MM.1S (cell line): ENCODE measurements around the gene PREX1.

Source experiments
- DNase-seq: peaks from one replicate; pipeline ENCODE4 v3.0.0-alpha.2; 2015
- H2AFZ ChIP-seq: fragments of 300-600 bp; sonication (generic); 2 replicates; pipeline ENCODE4 v1.6.0; 2016; ENCODE audit warnings: antibody characterized with exemption, low read length
- H3F3A ChIP-seq: fragments of 300-600 bp; sonication (generic); 2 replicates; pipeline ENCODE4 v1.6.1; 2016; ENCODE audit warnings: mild to moderate bottlenecking, antibody characterized with exemption, low read length, moderate library complexity, mixed read lengths; ENCODE audit not compliant: insufficient read depth
- H3K27ac ChIP-seq: fragments of 300-600 bp; sonication (generic); 2 replicates; pipeline ENCODE4 v1.5.1; 2016; ENCODE audit warnings: mild to moderate bottlenecking, low read length
- H3K27me3 ChIP-seq: fragments of 300-600 bp; sonication (generic); replicated peaks from 2 replicates; pipeline ENCODE4 v1.6.0; 2016; ENCODE audit warnings: low read length; ENCODE audit not compliant: insufficient read depth
- H3K36me3 ChIP-seq: fragments of 300-600 bp; sonication (generic); replicated peaks from 2 replicates; pipeline ENCODE4 v1.6.1; 2016; ENCODE audit warnings: mild to moderate bottlenecking, low read length, mixed read lengths; ENCODE audit not compliant: insufficient read depth
- H3K4me1 ChIP-seq: fragments of 300-600 bp; sonication (generic); 2 replicates; pipeline ENCODE4 v1.6.1; 2016; ENCODE audit warnings: low read length, mixed read lengths
- H3K4me2 ChIP-seq: fragments of 300-600 bp; sonication (generic); 2 replicates; pipeline ENCODE4 v1.6.0; 2016; ENCODE audit warnings: low read depth, low read length
- H3K4me3 ChIP-seq: fragments of 300-600 bp; sonication (generic); 2 replicates; pipeline ENCODE4 v1.5.1; 2016; ENCODE audit warnings: low read length, mixed read lengths
- H3K79me2 ChIP-seq: fragments of 300-600 bp; sonication (generic); 2 replicates; pipeline ENCODE4 v1.6.1; 2016; ENCODE audit warnings: mixed run types, low read length, mixed read lengths
- H3K9ac ChIP-seq: fragments of 300-600 bp; sonication (generic); 2 replicates; pipeline ENCODE4 v1.6.1; 2016; ENCODE audit warnings: low read length, mixed read lengths
- H3K9me2 ChIP-seq: fragments of 300-600 bp; sonication (generic); replicated peaks from 2 replicates; pipeline ENCODE4 v1.6.1; 2016; ENCODE audit warnings: mild to moderate bottlenecking, low read length, mixed read lengths; ENCODE audit not compliant: insufficient read depth
- H3K9me3 ChIP-seq: fragments of 300-600 bp; sonication (generic); replicated peaks from 2 replicates; pipeline ENCODE4 v1.6.1; 2016; ENCODE audit warnings: mild to moderate bottlenecking, low read length, mixed read lengths; ENCODE audit not compliant: insufficient read depth
- H4K20me1 ChIP-seq: fragments of 300-600 bp; sonication (generic); 2 replicates; pipeline ENCODE4 v1.6.1; 2016; ENCODE audit warnings: mild to moderate bottlenecking, low read length, moderate library complexity, mixed read lengths; ENCODE audit not compliant: insufficient read depth
- CTCF ChIP-seq: fragments of 300-600 bp; sonication (generic); IDR thresholded peaks from 2 replicates; pipeline ENCODE4 v1.5.1; 2016; ENCODE audit warnings: antibody characterized with exemption, low read length, mixed read lengths
- EZH2 ChIP-seq: fragments of 300-600 bp; sonication (generic); optimal IDR thresholded peaks from 2 replicates; pipeline ENCODE3; 2017; ENCODE audit warnings: low read depth, mild to moderate bottlenecking, antibody characterized with exemption, low read length, mixed read lengths
- EZH2phosphoT487 ChIP-seq: fragments of 300-600 bp; sonication (generic); IDR thresholded peaks from 2 replicates; pipeline ENCODE4 v1.6.1; 2018; ENCODE audit warnings: antibody characterized with exemption, low read length

PREX1 gene

GRCh38 chr20:48711696-48712464 lies 115.9 kb downstream of the PREX1 start:
- H3K4me1 ChIP-seq, result no peaks in the 10 kb centered on the region
- no peak overlapping the region for H3K4me3 ChIP-seq
- no peaks in the 10 kb centered on the region for H3K9me2 ChIP-seq
- H3K4me2 ChIP-seq, result no peak overlapping the region
- H3K9me3 ChIP-seq, result no peaks in the 10 kb centered on the region
- no peaks in the 10 kb centered on the region for H4K20me1 ChIP-seq
- no peak for TF ChIP-seq EZH2
- no peak for TF ChIP-seq CTCF
- TF ChIP-seq EZH2phosphoT487, result no peak
- H3K9ac ChIP-seq, result no peak overlapping the region
- no peaks in the 10 kb centered on the region for H3F3A ChIP-seq
- no peak overlapping the region for H3K27ac ChIP-seq
- DNase-seq, result no peak
- no peak overlapping the region for H2AFZ ChIP-seq
- no peaks in the 10 kb centered on the region for H3K36me3 ChIP-seq
- H3K27me3 ChIP-seq, result no peaks in the 10 kb centered on the region
- no peaks in the 10 kb centered on the region for H3K79me2 ChIP-seq

GRCh38 chr20:48711044-48711428 lies 116.8 kb downstream of the PREX1 start:
- no peaks in the 10 kb centered on the region for H3K9me2 ChIP-seq
- no peaks in the 10 kb centered on the region for H3F3A ChIP-seq
- no peaks in the 10 kb centered on the region for H4K20me1 ChIP-seq
- H3K9me3 ChIP-seq, result no peaks in the 10 kb centered on the region
- H3K4me3 ChIP-seq, result no peak overlapping the region
- H3K9ac ChIP-seq, result no peak overlapping the region
- no peaks in the 10 kb centered on the region for H3K27me3 ChIP-seq
- no peaks in the 10 kb centered on the region for H3K79me2 ChIP-seq
- H2AFZ ChIP-seq, result no peak overlapping the region
- H3K4me1 ChIP-seq, result no peaks in the 10 kb centered on the region
- no peak for DNase-seq
- H3K4me2 ChIP-seq, result no peak overlapping the region
- H3K27ac ChIP-seq, result no peak overlapping the region
- TF ChIP-seq EZH2 (no peak), CTCF (no peak), EZH2phosphoT487 (no peak)
- H3K36me3 ChIP-seq, result no peaks in the 10 kb centered on the region

- Histone ChIP-seq H2AFZ (no peak overlapping the region), H3F3A (no peaks in the 10 kb centered on the region), H3K4me3 (no peak overlapping the region), H3K79me2 (no peaks in the 10 kb centered on the region), H3K9me2 (no peaks in the 10 kb centered on the region), H3K36me3 (no peaks in the 10 kb centered on the region), H3K4me2 (no peak overlapping the region), H3K9ac (no peak overlapping the region), H3K27ac (no peak overlapping the region), H3K4me1 (no peaks in the 10 kb centered on the region), H3K27me3 (no peaks in the 10 kb centered on the region), H4K20me1 (no peaks in the 10 kb centered on the region), H3K9me3 (no peaks in the 10 kb centered on the region)
- no peak for DNase-seq
- TF ChIP-seq EZH2, result no peak
- TF ChIP-seq EZH2phosphoT487, result no peak
- TF ChIP-seq CTCF, result no peak
Observed at GRCh38 chr20:48710341-48711043, 117.3 kb downstream of the PREX1 start.
